Mesendoderm (in vitro differentiated cells): ENCODE results near the gene TRAPPC2.

Experiments used
- DNase-seq: peaks from one replicate; pipeline ENCODE4 v3.0.0; 2013
- H2AK5ac ChIP-seq: 2 replicates; pipeline ENCODE4 v1.6.1; 2013; ENCODE audit warnings: low read length, inconsistent platforms
- H2BK120ac ChIP-seq: 2 replicates; pipeline ENCODE4 v1.6.1; 2013; ENCODE audit warnings: low read depth, mild to moderate bottlenecking, low read length, moderate library complexity, mixed read lengths
- H2BK15ac ChIP-seq: replicated peaks from 2 replicates; pipeline ENCODE4 v1.6.1; 2013; ENCODE audit warnings: low read depth, mild to moderate bottlenecking, moderate library complexity
- H2BK5ac ChIP-seq: 2 replicates; pipeline ENCODE4 v1.6.1; 2013; ENCODE audit warnings: low read length, inconsistent platforms
- H3K18ac ChIP-seq: 2 replicates; pipeline ENCODE4 v1.6.1; 2013; ENCODE audit warnings: mild to moderate bottlenecking, low read length, mixed read lengths
- H3K23ac ChIP-seq: one replicate; pipeline ENCODE4 v1.6.1; 2013; ENCODE audit warnings: low read length
- H3K27ac ChIP-seq: 2 replicates; pipeline ENCODE4 v1.5.1; 2013; ENCODE audit warnings: low read depth, mild to moderate bottlenecking, inconsistent platforms, low read length, moderate library complexity
- H3K27me3 ChIP-seq: 2 replicates; pipeline ENCODE4 v1.6.1; 2013; ENCODE audit warnings: low read length, control low read depth, mild to moderate bottlenecking, inconsistent platforms; ENCODE audit not compliant: insufficient read depth, poor library complexity
- H3K36me3 ChIP-seq: 2 replicates; pipeline ENCODE4 v1.6.1; 2013; ENCODE audit warnings: low read length, inconsistent platforms; ENCODE audit not compliant: control insufficient read depth, insufficient read depth
- H3K4ac ChIP-seq: one replicate; pipeline ENCODE4 v1.6.1; 2013; ENCODE audit warnings: low read depth, mild to moderate bottlenecking, low read length, moderate library complexity
- H3K4me1 ChIP-seq: 2 replicates; pipeline ENCODE4 v1.6.1; 2013; ENCODE audit warnings: low read depth, low read length, inconsistent platforms; ENCODE audit not compliant: control insufficient read depth
- H3K4me2 ChIP-seq: 2 replicates; pipeline ENCODE4 v1.6.1; 2013; ENCODE audit warnings: low read length
- H3K4me3 ChIP-seq: 2 replicates; pipeline ENCODE4 v1.5.1; 2013; ENCODE audit warnings: mild to moderate bottlenecking, low read length
- H3K56ac ChIP-seq: one replicate; pipeline ENCODE4 v1.6.1; 2013; ENCODE audit warnings: low read length
- H3K79me1 ChIP-seq: 2 replicates; pipeline ENCODE4 v1.6.1; 2013; ENCODE audit warnings: low read length, inconsistent platforms
- H3K79me2 ChIP-seq: 2 replicates; pipeline ENCODE4 v1.6.1; 2013; ENCODE audit warnings: mild to moderate bottlenecking, low read length; ENCODE audit not compliant: control insufficient read depth, insufficient read depth
- H3K9ac ChIP-seq: 2 replicates; pipeline ENCODE4 v1.6.1; 2013; ENCODE audit warnings: low read length, inconsistent platforms
- H4K5ac ChIP-seq: one replicate; pipeline ENCODE4 v1.6.1; 2013; ENCODE audit warnings: low read length
- H4K8ac ChIP-seq: one replicate; pipeline ENCODE4 v1.6.1; 2013; ENCODE audit warnings: low read depth, mild to moderate bottlenecking, control low read depth, low read length, moderate library complexity
- WGBS: extraction: QIAGEN DNeasy Blood & Tissue Kit; methylation state at CpG from one replicate; pipeline ENCODE4 v1.1.7; 2013; ENCODE audit warnings: low lambda C conversion rate, missing lambda C conversion rate; ENCODE audit not compliant: insufficient coverage; ENCODE audit errors: extremely low coverage; 5-methylcytosine and 5-hydroxymethylcytosine counted together

TRAPPC2 gene

GRCh38 chrX:13702111-13702789 lies 32.2 kb downstream of the TRAPPC2 start:
- no peak overlapping the region for H4K8ac ChIP-seq
- H3K4me3 ChIP-seq, result no peak overlapping the region
- H3K4ac ChIP-seq, result no peak overlapping the region
- H2BK5ac ChIP-seq, result no peak overlapping the region
- no peak overlapping the region for H2BK120ac ChIP-seq
- no peak overlapping the region for H3K18ac ChIP-seq
- H3K27me3 ChIP-seq, result no peaks in the 10 kb centered on the region
- H2AK5ac ChIP-seq, result no peak overlapping the region
- no CpG with 5 or more reads among the region's 5 CpGs for WGBS
- H3K36me3 ChIP-seq, result no peaks in the 10 kb centered on the region
- H3K79me1 ChIP-seq, result no peaks in the 10 kb centered on the region
- DNase-seq, result no peak
- no peak overlapping the region for H3K56ac ChIP-seq
- no peaks in the 10 kb centered on the region for H3K4me1 ChIP-seq
- no peak overlapping the region for H3K23ac ChIP-seq
- no peak overlapping the region for H4K5ac ChIP-seq
- no peak overlapping the region for H2BK15ac ChIP-seq
- no peak overlapping the region for H3K4me2 ChIP-seq
- peaks cover 19% of the 10 kb centered on the region for H3K79me2 ChIP-seq
- H3K27ac ChIP-seq, result no peak overlapping the region
- no peak overlapping the region for H3K9ac ChIP-seq

GRCh38 chrX:13700380-13700779 lies 34.0 kb downstream of the TRAPPC2 start:
- Histone ChIP-seq H3K27ac (no peak overlapping the region), H3K4me1 (no peaks in the 10 kb centered on the region), H3K23ac (no peak overlapping the region), H3K36me3 (no peaks in the 10 kb centered on the region), H3K9ac (no peak overlapping the region), H3K79me1 (no peaks in the 10 kb centered on the region), H3K18ac (no peak overlapping the region), H2BK15ac (no peak overlapping the region), H3K79me2 (peaks cover 28% of the 10 kb centered on the region), H3K4me3 (no peak overlapping the region), H2BK5ac (no peak overlapping the region), H3K27me3 (no peaks in the 10 kb centered on the region), H3K56ac (no peak overlapping the region), H2AK5ac (no peak overlapping the region), H4K5ac (no peak overlapping the region), H4K8ac (no peak overlapping the region), H3K4ac (no peak overlapping the region), H2BK120ac (no peak overlapping the region), H3K4me2 (no peak overlapping the region)
- DNase-seq, result no peak
- no CpG with 5 or more reads among the region's 4 CpGs for WGBS

GRCh38 chrX:13699183-13699826 lies 35.1 kb downstream of the TRAPPC2 start:
- H3K56ac ChIP-seq, result no peak overlapping the region
- no peak overlapping the region for H2AK5ac ChIP-seq
- WGBS, result no CpG with 5 or more reads among the region's 7 CpGs
- H3K4me3 ChIP-seq, result no peak overlapping the region
- no peak overlapping the region for H3K4ac ChIP-seq
- no peak for DNase-seq
- no peak overlapping the region for H3K23ac ChIP-seq
- no peaks in the 10 kb centered on the region for H3K36me3 ChIP-seq
- no peaks in the 10 kb centered on the region for H3K4me1 ChIP-seq
- no peak overlapping the region for H2BK5ac ChIP-seq
- no peak overlapping the region for H2BK120ac ChIP-seq
- H3K27ac ChIP-seq, result no peak overlapping the region
- no peak overlapping the region for H3K18ac ChIP-seq
- no peak overlapping the region for H3K4me2 ChIP-seq
- no peaks in the 10 kb centered on the region for H3K27me3 ChIP-seq
- no peak overlapping the region for H4K8ac ChIP-seq
- no peak overlapping the region for H3K9ac ChIP-seq
- H2BK15ac ChIP-seq, result no peak overlapping the region
- H4K5ac ChIP-seq, result no peak overlapping the region
- no peaks in the 10 kb centered on the region for H3K79me1 ChIP-seq
- H3K79me2 ChIP-seq, result peaks cover 38% of the 10 kb centered on the region

GRCh38 chrX:13698432-13698831 lies 36.0 kb downstream of the TRAPPC2 start:
- no peak for DNase-seq
- peaks cover 46% of the 10 kb centered on the region for H3K79me2 ChIP-seq
- no peak overlapping the region for H3K4ac ChIP-seq
- no peak overlapping the region for H2BK5ac ChIP-seq
- H3K27me3 ChIP-seq, result no peaks in the 10 kb centered on the region
- H3K4me3 ChIP-seq, result no peak overlapping the region
- peaks cover 2% of the 10 kb centered on the region for H3K4me1 ChIP-seq
- H3K79me1 ChIP-seq, result no peaks in the 10 kb centered on the region
- no peak overlapping the region for H3K9ac ChIP-seq
- H3K23ac ChIP-seq, result no peak overlapping the region
- no peak overlapping the region for H2BK120ac ChIP-seq
- H2BK15ac ChIP-seq, result no peak overlapping the region
- no peak overlapping the region for H3K56ac ChIP-seq
- H4K8ac ChIP-seq, result no peak overlapping the region
- H3K27ac ChIP-seq, result no peak overlapping the region
- H2AK5ac ChIP-seq, result no peak overlapping the region
- H4K5ac ChIP-seq, result no peak overlapping the region
- H3K18ac ChIP-seq, result no peak overlapping the region
- H3K36me3 ChIP-seq, result no peaks in the 10 kb centered on the region
- WGBS, result no CpG with 5 or more reads among the region's 1 CpG
- H3K4me2 ChIP-seq, result no peak overlapping the region

- no peak overlapping the region for H2BK15ac ChIP-seq
- H3K79me1 ChIP-seq, result no peaks in the 10 kb centered on the region
- H2AK5ac ChIP-seq, result no peak overlapping the region
- H2BK5ac ChIP-seq, result no peak overlapping the region
- no peak overlapping the region for H2BK120ac ChIP-seq
- no peak overlapping the region for H3K18ac ChIP-seq
- no peak overlapping the region for H3K4ac ChIP-seq
- no peak for DNase-seq
- no peaks in the 10 kb centered on the region for H3K36me3 ChIP-seq
- H3K4me3 ChIP-seq, result no peak overlapping the region
- no peak overlapping the region for H3K27ac ChIP-seq
- no peaks in the 10 kb centered on the region for H3K27me3 ChIP-seq
- H3K23ac ChIP-seq, result no peak overlapping the region
- WGBS, result no CpG with 5 or more reads among the region's 1 CpG
- H3K79me2 ChIP-seq, result peaks cover 48% of the 10 kb centered on the region
- peaks cover 2% of the 10 kb centered on the region for H3K4me1 ChIP-seq
- no peak overlapping the region for H3K56ac ChIP-seq
- H4K8ac ChIP-seq, result no peak overlapping the region
- no peak overlapping the region for H3K4me2 ChIP-seq
- H4K5ac ChIP-seq, result no peak overlapping the region
- no peak overlapping the region for H3K9ac ChIP-seq
Measured at GRCh38 chrX:13697976-13698375, 36.4 kb downstream of the TRAPPC2 start.
